Measurements from ENCODE around the gene SLAMF1.

The SLAMF1 gene

DNA sequence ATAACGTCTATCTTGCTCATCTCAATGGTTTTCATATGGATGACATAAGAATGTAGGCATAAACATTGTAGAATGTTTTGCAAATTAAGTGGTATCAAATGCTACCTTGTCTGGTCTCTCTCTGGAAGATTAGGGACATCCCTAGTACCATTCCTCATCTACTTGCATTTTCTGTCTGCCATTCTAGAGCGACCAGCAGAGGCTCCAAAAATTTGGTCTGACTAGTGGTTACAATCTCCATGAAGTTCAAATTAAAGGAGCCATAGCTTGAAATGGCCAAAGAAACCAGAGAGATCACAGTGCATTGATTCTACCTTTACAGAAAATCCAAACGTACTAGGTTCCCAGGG is 68.7 kb downstream of the SLAMF1 start:
- TF ChIP-seq MYC (IDR thresholded peaks at IDR 0.05; ENCODE audit: low read depth, low read length) = no peak
- peak overlapping the region; percentile 69 for H3K4me3 ChIP-seq (ENCODE audit: low read depth, low read length)
- peak; percentile 28 for DNase-seq (ENCODE audit: low read depth)

- peak overlapping the region; percentile 35 for H3K4me3 ChIP-seq (ENCODE audit: low read depth, low read length)
- TF ChIP-seq POLR2A (IDR thresholded peaks at IDR 0.05; ENCODE audit: extremely low read depth, insufficient read length) (no peak), MYC (IDR thresholded peaks at IDR 0.05; ENCODE audit: low read depth, low read length) (no peak), CTCF (IDR thresholded peaks at IDR 0.05; ENCODE audit: low read depth, low read length) (no peak)
- TF ChIP-seq, protein P1, sequence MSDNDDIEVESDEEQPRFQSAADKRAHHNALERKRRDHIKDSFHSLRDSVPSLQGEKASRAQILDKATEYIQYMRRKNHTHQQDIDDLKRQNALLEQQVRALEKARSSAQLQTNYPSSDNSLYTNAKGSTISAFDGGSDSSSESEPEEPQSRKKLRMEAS (IDR thresholded peaks at IDR 0.05; ENCODE audit: low read depth, low read length) = no peak
- DNase-seq (ENCODE audit: low read depth) = no peak
Observed at GRCh38 chr1:160577671-160578070, 69.2 kb downstream of the SLAMF1 start.

DNA sequence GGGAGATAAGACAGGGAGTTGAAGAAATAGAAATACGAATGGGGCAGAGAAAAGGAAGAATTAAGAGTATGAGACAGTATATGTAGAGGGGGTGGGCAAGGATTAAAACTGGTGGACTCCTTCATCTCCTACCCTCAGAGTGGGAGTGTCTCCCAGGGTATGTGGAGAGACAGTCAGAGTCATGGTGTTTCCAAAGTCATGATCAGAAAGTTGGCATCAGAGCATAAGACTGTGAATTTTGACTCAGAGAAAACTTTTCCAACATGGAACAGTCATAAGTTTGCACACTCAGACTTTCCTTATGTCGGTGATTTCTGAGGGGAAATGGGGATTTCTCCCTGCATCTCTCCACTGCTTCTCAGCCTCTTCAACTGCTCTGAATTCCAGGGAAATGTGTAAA is 70.0 kb downstream of the SLAMF1 start:
- H3K4me3 ChIP-seq (ENCODE audit: low read depth, low read length) = no peak overlapping the region
- TF ChIP-seq POLR2A (IDR thresholded peaks at IDR 0.05; ENCODE audit: extremely low read depth, insufficient read length) (no peak), CTCF (IDR thresholded peaks at IDR 0.05; ENCODE audit: low read depth, low read length) (no peak)
- no peak for DNase-seq (ENCODE audit: low read depth)

DNA sequence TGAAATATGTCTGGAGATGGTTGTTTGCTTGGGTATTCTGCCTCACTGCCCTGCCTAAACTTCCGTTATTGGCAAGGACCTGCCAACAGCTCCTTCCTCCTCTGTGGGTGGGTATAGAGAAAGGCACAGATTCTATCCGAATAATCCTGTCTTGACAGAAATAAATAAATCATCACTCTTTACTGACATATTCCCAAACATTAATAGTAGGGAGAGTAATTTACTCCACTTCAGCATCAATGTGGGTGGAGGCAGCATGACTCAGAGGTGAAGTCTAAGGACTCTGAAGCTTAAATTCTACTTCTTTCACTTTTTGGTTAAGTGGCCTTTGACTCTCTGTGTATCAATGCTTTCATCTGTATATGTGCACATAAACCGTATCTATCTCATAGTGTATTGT is 70.5 kb downstream of the SLAMF1 start:
- no peak for DNase-seq (ENCODE audit: low read depth)
- TF ChIP-seq MYC (IDR thresholded peaks at IDR 0.05; ENCODE audit: low read depth, low read length) = no peak
- TF ChIP-seq POLR2A (IDR thresholded peaks at IDR 0.05; ENCODE audit: extremely low read depth, insufficient read length) = no peak
- TF ChIP-seq CTCF (IDR thresholded peaks at IDR 0.05; ENCODE audit: low read depth, low read length) = no peak
- TF ChIP-seq, protein P1 (IDR thresholded peaks at IDR 0.05; ENCODE audit: low read depth, low read length) = no peak
- no peak overlapping the region for H3K4me3 ChIP-seq (ENCODE audit: low read depth, low read length)

DNA sequence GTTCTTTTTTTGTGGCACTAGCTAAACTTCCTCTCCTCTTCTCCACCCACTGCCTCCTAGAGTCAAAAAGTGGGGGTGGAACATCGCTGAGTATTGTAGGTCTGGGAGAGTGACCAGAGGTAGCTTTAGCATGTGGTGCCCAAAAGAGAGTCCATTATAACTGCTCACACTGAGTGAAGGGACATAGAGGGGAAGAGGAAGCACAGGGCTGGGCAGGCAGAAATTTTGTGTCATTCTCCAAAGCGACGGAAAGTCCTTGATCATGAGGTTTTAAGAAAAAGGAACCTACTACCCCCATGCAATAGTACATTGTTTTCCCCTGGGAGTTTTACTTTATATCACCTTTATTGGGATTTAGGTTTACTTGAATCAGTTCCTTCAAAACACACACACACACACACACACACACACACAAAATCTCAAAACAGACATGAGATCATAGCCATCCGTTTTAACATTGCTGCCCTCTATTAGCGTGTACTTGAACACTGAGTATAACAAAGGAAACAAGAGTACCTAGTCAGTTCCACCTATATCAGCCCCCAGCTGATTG is 71.7 kb downstream of the SLAMF1 start:
- peak overlapping the region; percentile 23 for H3K4me3 ChIP-seq (ENCODE audit: low read depth, low read length)
- DNase-seq (ENCODE audit: low read depth) = peak; percentile 83
- TF ChIP-seq, protein P1 (IDR thresholded peaks at IDR 0.05; ENCODE audit: low read depth, low read length) = peak; percentile 28; the same call in 1 of the 2 replicates
- 0 out of 2 replicates have a peak, but pooled peaks have one; percentile 38 for TF ChIP-seq MYC (IDR thresholded peaks at IDR 0.05; ENCODE audit: low read depth, low read length)
- no peak for TF ChIP-seq CTCF (IDR thresholded peaks at IDR 0.05; ENCODE audit: low read depth, low read length)
- TF ChIP-seq POLR2A (IDR thresholded peaks at IDR 0.05; ENCODE audit: extremely low read depth, insufficient read length) = peak; percentile 17

GRCh38 chr1:160570840-160571239 is 76.0 kb downstream of the SLAMF1 start:
- peak; percentile 26 for DNase-seq (ENCODE audit: low read depth)
- H3K4me3 ChIP-seq (ENCODE audit: low read depth, low read length) = no peak overlapping the region
- TF ChIP-seq CTCF (IDR thresholded peaks at IDR 0.05; ENCODE audit: low read depth, low read length) (no peak), MYC (IDR thresholded peaks at IDR 0.05; ENCODE audit: low read depth, low read length) (no peak), POLR2A (IDR thresholded peaks at IDR 0.05; ENCODE audit: extremely low read depth, insufficient read length) (no peak)
- TF ChIP-seq, protein P1 (IDR thresholded peaks at IDR 0.05; ENCODE audit: low read depth, low read length) = no peak
